SK-N-SH (cell line): ENCODE data around the gene FAT1. TPM values are rescaled to one million over a fixed set of nuclear protein-coding genes. Genes with fewer than 3 reads are reported as not detected.

Experiments used
- CTCF ChIA-PET: fragments of 300-600, 350-600 bp; formaldehyde crosslinking; extraction: SDS; loops from one replicate; lab custom pipeline; 2021; lab: Yijun Ruan, JAX
- POLR2A ChIA-PET: fragments of 350-600 bp; sonication (Branson Sonifier 250); formaldehyde crosslinking; extraction: SDS; loops from one replicate; lab custom pipeline; 2020; ENCODE audit warnings: antibody characterized with exemption, inconsistent platforms; lab: Yijun Ruan, JAX
- DNase-seq: peaks from one replicate; pipeline ENCODE4 v3.0.0; 2012
- H2AFZ ChIP-seq: fragments of 200-600 bp; sonication (generic); 2 replicates; pipeline ENCODE4 v1.8.1; 2016; ENCODE audit warnings: antibody characterized with exemption, mild to moderate bottlenecking, low read depth
- H3F3A ChIP-seq: fragments of 200-600 bp; sonication (generic); replicated peaks from 2 replicates; pipeline ENCODE3; 2016; ENCODE audit warnings: antibody characterized with exemption, mild to moderate bottlenecking; ENCODE audit not compliant: insufficient read depth
- H3K27ac ChIP-seq, 2 experiments: fragments of 200-500 bp in 1 of 2; fragments of 200-600 bp in 1 of 2; sonication (Bioruptor generic) in 1 of 2; sonication (generic), shearing (Covaris generic) in 1 of 2; 2 replicates each; pipeline versions ENCODE4 v1.5.1 to v1.6.1; 2014 to 2016; ENCODE audit warnings: low read depth in 2 of 2, inconsistent platforms in 1 of 2, low read length in 1 of 2, mild to moderate bottlenecking in 1 of 2, mixed read lengths in 1 of 2
- H3K27me3 ChIP-seq: fragments of 200-600 bp; sonication (generic), shearing (Covaris generic); 2 replicates; pipeline ENCODE4 v1.6.1; 2016; ENCODE audit warnings: mixed run types; ENCODE audit not compliant: insufficient read depth
- H3K36me3 ChIP-seq, 2 experiments: fragments of 200-500 bp in 1 of 2; fragments of 200-600 bp in 1 of 2; sonication (Bioruptor generic) in 1 of 2; sonication (generic) in 1 of 2; replicated peaks in 1 of 2; 2 replicates each; pipeline versions ENCODE3 to v1.5.1; 2014 to 2016; ENCODE audit warnings: low read length in 1 of 2, mild to moderate bottlenecking in 1 of 2; ENCODE audit not compliant: insufficient read depth in 2 of 2, control insufficient read depth in 1 of 2
- H3K4me1 ChIP-seq, 2 experiments: fragments of 200-500 bp in 1 of 2; fragments of 200-600 bp in 1 of 2; sonication (Bioruptor generic) in 1 of 2; sonication (generic), shearing (Covaris generic) in 1 of 2; 2 replicates each; pipeline versions ENCODE4 v1.5.1 to v1.6.1; 2014 to 2016; ENCODE audit warnings: low read depth in 1 of 2, low read length in 1 of 2, mixed run types in 1 of 2; ENCODE audit not compliant: insufficient read depth in 2 of 2, control insufficient read depth in 1 of 2
- H3K4me2 ChIP-seq: fragments of 200-600 bp; sonication (generic), shearing (Covaris generic); 2 replicates; pipeline ENCODE4 v1.6.1; 2017; ENCODE audit warnings: mixed run types
- H3K4me3 ChIP-seq, 2 experiments: fragments of 200-500 bp in 1 of 2; fragments of 200-600 bp in 1 of 2; sonication (Bioruptor generic) in 1 of 2; sonication (generic), shearing (Covaris generic) in 1 of 2; 2 replicates each; pipeline versions ENCODE4 v1.5.1 to v1.8.1; 2014 to 2016; ENCODE audit warnings: low read depth in 2 of 2, inconsistent platforms in 1 of 2, low read length in 1 of 2, mild to moderate bottlenecking in 1 of 2, mixed read lengths in 1 of 2, moderate library complexity in 1 of 2
- H3K79me2 ChIP-seq: fragments of 200-600 bp; sonication (generic); 2 replicates; pipeline ENCODE4 v1.8.1; 2017; ENCODE audit warnings: mild to moderate bottlenecking; ENCODE audit not compliant: insufficient read depth
- H3K9ac ChIP-seq: fragments of 200-600 bp; sonication (generic); 2 replicates; pipeline ENCODE4 v1.6.1; 2017; ENCODE audit warnings: mixed run types
- H3K9me2 ChIP-seq: fragments of 200-600 bp; sonication (generic); 2 replicates; pipeline ENCODE4 v1.6.1; 2017; ENCODE audit warnings: mixed run types
- H3K9me3 ChIP-seq: fragments of 200-600 bp; sonication (generic); 2 replicates; pipeline ENCODE4 v1.6.1; 2017; ENCODE audit warnings: mixed run types, mild to moderate bottlenecking, moderate library complexity
- H4K20me1 ChIP-seq: fragments of 200-600 bp; sonication (generic); 2 replicates; pipeline ENCODE4 v1.6.1; 2017; ENCODE audit warnings: mild to moderate bottlenecking, mixed run types; ENCODE audit not compliant: insufficient read depth
- CHD2 ChIP-seq: fragments of 150-350 bp; IDR thresholded peaks from 2 replicates; pipeline ENCODE4 v1.6.1; 2018; ENCODE audit warnings: low read length; ENCODE audit not compliant: partially characterized antibody
- EP300 ChIP-seq, 2 experiments: IDR thresholded peaks; 2 replicates each; pipeline versions ENCODE4 v1.4.0 to v1.6.1; 2012; ENCODE audit warnings: borderline replicate concordance in 1 of 2, low read depth in 1 of 2, low read length in 1 of 2
- FOXM1 ChIP-seq: IDR thresholded peaks from 2 replicates; pipeline ENCODE4 v1.4.0; 2012; ENCODE audit warnings: low read depth, mild to moderate bottlenecking
- JUND ChIP-seq: IDR thresholded peaks from 2 replicates; pipeline ENCODE4 v1.4.0; 2012
- MEF2A ChIP-seq: IDR thresholded peaks from 2 replicates; pipeline ENCODE4 v1.4.0; 2012; ENCODE audit warnings: low read depth, borderline replicate concordance
- MXI1 ChIP-seq: IDR thresholded peaks from 2 replicates; pipeline ENCODE4 v1.6.1; 2012; ENCODE audit warnings: mild to moderate bottlenecking, low read depth, low read length, improper control_type of control experiment
- RCOR1 ChIP-seq: fragments of 150-350 bp; IDR thresholded peaks from 2 replicates; pipeline ENCODE4 v1.6.1; 2017; ENCODE audit warnings: antibody characterized with exemption, low read length
- TCF12 ChIP-seq: IDR thresholded peaks from 2 replicates; pipeline ENCODE4 v1.4.0; 2012
- WGBS: methylation state at CpG from one replicate; pipeline ENCODE4 v1.1.6; 2017; ENCODE audit warnings: low lambda C conversion rate; 5-methylcytosine and 5-hydroxymethylcytosine counted together
- polyA plus RNA-seq, 3 experiments: library from polyadenylated mRNA; depleted of rRNA; stranded (reverse); fragments of >200 nt; gene quantifications; 2 replicates each; pipeline ENCODE4 v1.2.3, GENCODE V29; 2012
- TF ChIP-seq, protein P1 (sequence below): fragments of 150-350 bp; IDR thresholded peaks from 2 replicates; pipeline ENCODE4 v1.6.1; 2017; ENCODE audit warnings: antibody characterized with exemption, low read length, low read depth, borderline replicate concordance
- TF ChIP-seq, protein P2 (sequence below): fragments of 150-350 bp; IDR thresholded peaks from 2 replicates; pipeline ENCODE4 v1.6.1; 2016; ENCODE audit warnings: mild to moderate bottlenecking, low read depth, low read length

The FAT1 gene
- polyA plus RNA-seq, 1 of the 3 experiments (the other 2 are of a cell fraction): 41.3 TPM

DNA sequence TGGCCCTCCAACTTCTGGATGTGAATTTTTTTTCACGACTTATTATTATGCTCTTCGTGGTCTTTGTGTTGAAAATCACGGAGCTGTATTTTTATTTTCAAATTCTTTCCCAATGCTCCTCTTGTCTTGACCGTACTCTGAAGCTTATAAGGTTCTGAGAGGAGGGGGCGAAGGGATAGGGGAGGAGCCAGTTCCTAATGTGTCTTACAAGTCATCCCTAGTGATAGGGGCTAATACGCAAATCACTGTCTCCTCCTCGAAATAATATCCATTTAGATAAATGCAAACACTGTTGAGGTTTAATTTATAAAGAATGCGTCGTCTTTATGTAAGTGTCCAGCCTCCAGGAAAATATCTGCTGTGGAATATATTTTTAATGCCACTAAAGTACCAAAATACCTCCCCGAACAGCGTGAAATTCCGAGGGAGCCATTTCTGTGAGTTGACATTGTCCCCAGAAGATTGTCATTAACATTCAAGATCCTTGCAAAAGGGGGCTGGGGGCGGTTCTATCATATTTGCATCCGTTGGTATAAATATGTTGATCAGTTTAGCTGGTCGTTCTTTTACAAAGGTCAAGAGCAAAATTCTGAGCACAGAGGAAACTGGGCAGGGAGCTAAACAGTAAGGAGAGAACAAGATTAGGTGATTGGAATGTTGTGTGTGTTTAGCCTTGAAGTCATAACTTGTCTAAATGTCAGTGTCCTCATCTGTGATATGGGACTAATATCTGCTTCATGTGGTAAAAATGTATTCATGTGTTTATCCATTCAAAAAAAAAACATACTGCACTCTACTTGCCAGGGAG, 3.7 kb upstream of the FAT1 start (continued):
- TF ChIP-seq MEF2A (no peak), FOXM1 (no peak), RCOR1 (no peak)
- TF ChIP-seq, protein P1, sequence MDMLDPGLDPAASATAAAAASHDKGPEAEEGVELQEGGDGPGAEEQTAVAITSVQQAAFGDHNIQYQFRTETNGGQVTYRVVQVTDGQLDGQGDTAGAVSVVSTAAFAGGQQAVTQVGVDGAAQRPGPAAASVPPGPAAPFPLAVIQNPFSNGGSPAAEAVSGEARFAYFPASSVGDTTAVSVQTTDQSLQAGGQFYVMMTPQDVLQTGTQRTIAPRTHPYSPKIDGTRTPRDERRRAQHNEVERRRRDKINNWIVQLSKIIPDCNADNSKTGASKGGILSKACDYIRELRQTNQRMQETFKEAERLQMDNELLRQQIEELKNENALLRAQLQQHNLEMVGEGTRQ: no peak

DNA sequence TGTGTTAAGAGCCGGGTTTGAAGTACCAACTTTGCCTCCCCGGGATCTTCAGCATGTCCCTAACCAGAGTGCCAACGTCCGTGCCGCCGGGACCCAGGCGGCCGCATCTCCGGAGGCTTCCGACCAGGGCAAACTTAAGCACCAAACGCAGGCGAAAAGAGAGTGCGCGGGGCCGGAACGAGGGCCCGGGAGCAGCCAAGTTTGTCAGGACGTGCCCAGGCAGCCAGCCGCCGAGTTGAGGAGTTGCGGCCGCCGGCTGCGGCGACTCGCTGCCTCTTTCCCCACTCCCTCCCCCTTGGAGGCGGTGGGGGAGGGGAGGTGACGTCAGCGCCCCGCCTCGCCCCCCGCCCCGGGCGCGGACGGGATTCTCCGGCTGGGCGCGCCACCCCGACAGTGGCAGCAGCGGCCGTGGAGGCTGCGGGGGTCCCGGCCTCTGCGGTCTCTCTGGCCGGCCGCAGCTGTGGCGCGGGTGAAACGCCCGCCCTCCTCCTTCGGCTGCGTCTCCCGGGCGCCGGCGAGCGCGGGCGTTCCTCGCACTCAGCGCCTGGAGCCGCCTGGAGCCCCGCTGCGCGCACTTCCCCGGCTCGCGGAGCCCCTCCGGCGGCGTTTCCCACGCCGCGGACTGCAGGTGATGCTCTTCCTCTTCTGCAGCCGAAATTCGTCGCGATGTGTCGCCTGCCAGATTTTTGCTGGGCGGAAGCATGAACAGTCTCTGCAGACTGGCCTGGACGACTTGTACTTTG, 2.9 kb upstream of the FAT1 start:
- CTCF ChIA-PET: interaction anchor here (1.5 kb wide), 1 partner anchor 12 kb away, joined by 10 read pairs; no protein-coding TSS in a partner anchor
- peak; percentile 75 for DNase-seq

More for the DNA sequence above, 2.9 kb upstream of the FAT1 start:
- peak overlapping the region; percentile 60 to 74 for H3K4me3 ChIP-seq
- peak overlapping the region in 1 of 2 experiments; percentile 77; a peak in 2 of 4 replicates for H3K27ac ChIP-seq
- H3F3A ChIP-seq: no peaks in the 10 kb centered on the region
- H3K9me2 ChIP-seq: no peaks in the 10 kb centered on the region
- peak overlapping the region; percentile 67; the same call in 1 of the 2 replicates for H2AFZ ChIP-seq
- H4K20me1 ChIP-seq: peaks cover 8% of the 10 kb centered on the region; the same call in 1 of the 2 replicates
- H3K9me3 ChIP-seq: no peaks in the 10 kb centered on the region
- H3K79me2 ChIP-seq: peaks cover 39% of the 10 kb centered on the region
- under 1% methylated on average over 26 of the region's 82 CpGs for WGBS
- POLR2A ChIA-PET: no interaction called here
- peaks cover 0 to 4% of the 10 kb centered on the region in 2 experiments; a peak in 3 of 4 replicates for H3K4me1 ChIP-seq
- H3K4me2 ChIP-seq: peak overlapping the region; percentile 85
- peak overlapping the region; percentile 86 for H3K9ac ChIP-seq
- H3K27me3 ChIP-seq: peaks cover 20% of the 10 kb centered on the region; the same call in 1 of the 2 replicates
- no peaks in the 10 kb centered on the region for H3K36me3 ChIP-seq
- TF ChIP-seq EP300 (IDR thresholded peaks at IDR 0.05; ENCODE audit: borderline replicate concordance in 1 of 2, low read depth in 1 of 2, low read length in 1 of 2): no peak
- peak; percentile 55 for TF ChIP-seq CHD2
- no peak for TF ChIP-seq TCF12
- TF ChIP-seq JUND: no peak
- TF ChIP-seq MXI1: no peak
- TF ChIP-seq, protein P2, sequence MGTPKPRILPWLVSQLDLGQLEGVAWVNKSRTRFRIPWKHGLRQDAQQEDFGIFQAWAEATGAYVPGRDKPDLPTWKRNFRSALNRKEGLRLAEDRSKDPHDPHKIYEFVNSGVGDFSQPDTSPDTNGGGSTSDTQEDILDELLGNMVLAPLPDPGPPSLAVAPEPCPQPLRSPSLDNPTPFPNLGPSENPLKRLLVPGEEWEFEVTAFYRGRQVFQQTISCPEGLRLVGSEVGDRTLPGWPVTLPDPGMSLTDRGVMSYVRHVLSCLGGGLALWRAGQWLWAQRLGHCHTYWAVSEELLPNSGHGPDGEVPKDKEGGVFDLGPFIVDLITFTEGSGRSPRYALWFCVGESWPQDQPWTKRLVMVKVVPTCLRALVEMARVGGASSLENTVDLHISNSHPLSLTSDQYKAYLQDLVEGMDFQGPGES: no peak
